GM21717 (cell line): ENCODE data around the gene RC3H2.

Experiments
- ATAC-seq: cut with Tn5 transposase; IDR thresholded peaks from one replicate; pipeline ENCODE4 v1.9.1; 2021; ENCODE audit warnings: mild to moderate bottlenecking, moderate library complexity; ENCODE audit not compliant: unreplicated experiment

RC3H2 gene

DNA sequence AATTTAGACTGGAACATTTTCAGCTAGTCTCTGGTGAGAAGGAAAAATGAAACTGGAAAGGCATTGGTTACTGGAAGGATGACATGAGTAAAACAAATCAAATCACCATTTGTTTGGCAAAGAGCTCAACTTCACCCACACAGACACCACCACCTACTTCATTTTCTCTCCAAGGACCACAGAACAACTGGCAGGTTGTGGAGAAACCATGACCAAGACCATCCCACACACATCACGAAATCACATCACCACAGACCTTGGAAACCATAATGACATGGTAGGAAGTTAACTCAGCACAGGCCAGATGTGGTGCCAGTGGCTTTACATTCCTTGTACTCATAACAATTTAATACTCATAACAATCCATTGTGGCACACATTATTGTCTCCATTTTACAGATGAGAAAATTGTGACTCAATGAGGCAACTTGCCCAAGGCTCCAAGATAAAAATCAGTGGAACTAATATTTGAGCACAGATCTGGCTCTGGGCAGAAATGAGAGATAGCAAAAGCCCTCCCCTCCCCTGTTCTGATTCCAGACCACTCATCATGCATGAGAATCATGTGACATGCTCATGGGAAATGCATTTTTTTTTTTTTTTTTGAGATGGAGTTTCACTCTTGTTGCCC lies 97.8 kb downstream of the RC3H2 start:
- ATAC-seq, result no peak

DNA sequence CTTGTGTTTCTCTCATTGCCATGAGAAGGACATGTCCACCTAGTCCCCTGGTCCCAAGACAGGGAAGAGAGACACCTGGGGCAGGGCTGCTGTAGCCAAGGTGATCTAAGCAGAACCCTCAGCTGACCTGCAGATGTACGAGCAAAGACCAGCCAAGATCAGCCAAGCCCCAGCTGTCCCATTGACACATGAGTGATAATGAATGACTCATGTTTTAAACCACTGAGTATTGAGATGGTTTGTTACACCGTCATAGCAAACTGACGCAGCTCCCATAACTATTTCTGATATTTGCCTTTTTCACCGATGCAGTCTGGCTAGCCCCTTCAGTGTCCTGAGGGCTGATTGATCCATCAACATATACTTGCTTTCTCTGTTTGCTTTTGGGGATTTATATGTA lies 98.5 kb downstream of the RC3H2 start:
- ATAC-seq, result no peak

DNA sequence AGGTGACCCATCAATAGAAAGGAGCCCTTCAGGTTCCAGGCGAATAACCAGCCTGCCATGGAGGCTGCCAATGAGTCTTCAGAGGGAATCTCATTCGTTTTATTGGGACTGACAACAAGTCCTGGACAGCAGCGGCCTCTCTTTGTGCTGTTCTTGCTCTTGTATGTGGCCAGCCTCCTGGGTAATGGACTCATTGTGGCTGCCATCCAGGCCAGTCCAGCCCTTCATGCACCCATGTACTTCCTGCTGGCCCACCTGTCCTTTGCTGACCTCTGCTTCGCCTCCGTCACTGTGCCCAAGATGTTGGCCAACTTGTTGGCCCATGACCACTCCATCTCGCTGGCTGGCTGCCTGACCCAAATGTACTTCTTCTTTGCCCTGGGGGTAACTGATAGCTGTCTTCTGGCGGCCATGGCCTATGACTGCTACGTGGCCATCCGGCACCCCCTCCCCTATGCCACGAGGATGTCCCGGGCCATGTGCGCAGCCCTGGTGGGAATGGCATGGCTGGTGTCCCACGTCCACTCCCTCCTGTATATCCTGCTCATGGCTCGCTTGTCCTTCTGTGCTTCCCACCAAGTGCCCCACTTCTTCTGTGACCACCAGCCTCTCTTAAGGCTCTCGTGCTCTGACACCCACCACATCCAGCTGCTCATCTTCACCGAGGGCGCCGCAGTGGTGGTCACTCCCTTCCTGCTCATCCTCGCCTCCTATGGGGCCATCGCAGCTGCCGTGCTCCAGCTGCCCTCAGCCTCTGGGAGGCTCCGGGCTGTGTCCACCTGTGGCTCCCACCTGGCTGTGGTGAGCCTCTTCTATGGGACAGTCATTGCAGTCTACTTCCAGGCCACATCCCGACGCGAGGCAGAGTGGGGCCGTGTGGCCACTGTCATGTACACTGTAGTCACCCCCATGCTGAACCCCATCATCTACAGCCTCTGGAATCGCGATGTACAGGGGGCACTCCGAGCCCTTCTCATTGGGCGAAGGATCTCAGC lies 104.8 kb downstream of the RC3H2 start, which contains the start of gene OR1K1:
Gene OR1K1, plus strand, starts transcription at position 58 of the 995 bp plus-strand sequence. Its CDS starts 0 bp downstream, at position 58.
- ATAC-seq, result no peak

DNA sequence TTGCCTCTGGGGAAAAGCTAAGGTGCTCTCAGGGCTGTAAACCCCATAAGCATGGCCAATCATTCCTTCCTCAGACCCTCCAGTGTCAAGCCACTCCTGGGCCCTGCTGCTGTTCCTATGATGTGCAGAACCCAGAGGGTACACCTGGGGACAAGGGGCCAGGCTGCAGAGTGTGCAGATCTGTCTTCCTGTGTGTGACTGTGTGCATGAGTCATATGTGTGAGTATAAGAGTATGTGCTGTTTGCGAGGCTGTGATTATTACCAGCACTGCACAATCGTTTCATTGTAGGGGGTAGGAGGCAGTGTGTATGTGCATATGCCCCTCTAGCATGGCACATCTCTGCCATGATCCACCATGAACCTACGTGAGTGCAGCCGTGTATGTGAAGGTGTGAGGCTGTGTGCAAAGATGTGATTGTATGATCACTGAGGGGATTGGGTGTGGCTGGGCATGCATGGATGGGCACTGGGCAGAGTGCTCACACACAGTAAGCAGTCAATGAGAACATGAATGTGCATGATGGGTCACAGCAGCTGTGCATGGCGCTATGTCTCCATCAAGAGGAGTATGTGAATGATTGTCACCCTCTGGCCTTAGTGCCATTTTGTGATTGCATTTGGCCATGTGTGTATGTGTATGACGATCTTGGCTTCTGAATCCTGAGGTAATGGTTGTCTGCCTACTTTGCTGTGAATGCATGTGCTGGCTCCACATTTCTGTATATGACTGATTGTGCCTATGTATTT lies 107.7 kb downstream of the RC3H2 start:
- ATAC-seq, result no peak
